ENCODE data around the gene LACTBL1. TPM values are rescaled to one million over a fixed set of nuclear protein-coding genes. Genes with fewer than 3 reads are reported as not detected.

The LACTBL1 gene
- total and polyA plus RNA-seq, 2 of the 4 experiments (the other 2 are of a cell fraction), result not detected

- intact Hi-C loops (cut with micrococcal nuclease), result no loop called here
- peaks cover 31% of the 10 kb centered on the region for H3K36me3 ChIP-seq (ENCODE audit: control insufficient read depth, insufficient read depth, low read length)
- no peaks in the 10 kb centered on the region for H3K9me3 ChIP-seq (ENCODE audit: control insufficient read depth, insufficient read depth, low read length)
- H4K91ac ChIP-seq (ENCODE audit: insufficient read depth, low read depth, low read length), result no peak overlapping the region
- TF ChIP-seq RAD21 (IDR thresholded peaks at IDR 0.05; ENCODE audit: low read length), result no peak
- no peak for TF ChIP-seq RCOR1 (IDR thresholded peaks at IDR 0.05; ENCODE audit: insufficient replicate concordance, low read length)
- DNase-seq (no peak), ATAC-seq (ENCODE audit: low read depth) (no peak)
- H3K4me1 ChIP-seq (ENCODE audit: control insufficient read depth, insufficient read depth, low read length), result peaks cover 6% of the 10 kb centered on the region
- H2BK120ac ChIP-seq (ENCODE audit: low read depth, low read length), result no peak overlapping the region
- H3K79me1 ChIP-seq (ENCODE audit: low read depth in 1 of 2, low read length in 2 of 2), result no peaks in the 10 kb centered on the region
- no peak overlapping the region for H3K18ac ChIP-seq (ENCODE audit: low read depth, low read length)
- H3K23ac ChIP-seq (ENCODE audit: low read depth, low read length), result no peak overlapping the region
- no peak overlapping the region for H3K4me3 ChIP-seq (ENCODE audit: insufficient read depth, low read depth, low read length)
- H2BK15ac ChIP-seq (ENCODE audit: low read depth, low read length), result no peak overlapping the region
- H3K9ac ChIP-seq (ENCODE audit: low read depth, low read length), result no peak overlapping the region
- dilution Hi-C loops (cut with HindIII; ENCODE audit: low sequenced_read_pairs, unreplicated experiment), result no loop called here
- H2AK5ac ChIP-seq (ENCODE audit: low read depth, low read length), result no peak overlapping the region
- no peaks in the 10 kb centered on the region for H3K27me3 ChIP-seq (ENCODE audit: control insufficient read depth, insufficient read depth, low read length)
- H2BK20ac ChIP-seq (ENCODE audit: low read depth, low read length), result no peak overlapping the region
- no peak overlapping the region for H3K56ac ChIP-seq (ENCODE audit: extremely low read depth, insufficient read depth, low read length)
- H3K4ac ChIP-seq (ENCODE audit: low read depth, low read length), result no peak overlapping the region
- H4K8ac ChIP-seq (ENCODE audit: low read depth in 2 of 2, low read length in 2 of 2), result no peak overlapping the region
- in situ Hi-C loops (cut with MboI; ENCODE audit: low sequenced_read_pairs), result no loop called here
- H4K20me1 ChIP-seq (ENCODE audit: insufficient read depth, low read length), result no peaks in the 10 kb centered on the region; the same call in 1 of the 2 replicates
- H3K14ac ChIP-seq (replicated peaks; ENCODE audit: low read depth, low read length), result no peak overlapping the region
- no peak overlapping the region for H3K27ac ChIP-seq (ENCODE audit: insufficient read depth, low read length)
- no peak overlapping the region for H4K5ac ChIP-seq (ENCODE audit: low read depth, low read length)
- H3K4me2 ChIP-seq (ENCODE audit: low read depth, low read length), result no peak overlapping the region
- H2AFZ ChIP-seq (replicated peaks; ENCODE audit: low read length, poor library complexity), result no peak overlapping the region
- POLR2A ChIA-PET (ENCODE audit: unreplicated experiment), result no interaction called here
- 0 out of 2 replicates have a peak, but pooled peaks cover 7% of the 10 kb centered on the region for H3K9me1 ChIP-seq (ENCODE audit: insufficient read depth, low read length)
- no TSS peak for BruUV-seq (replicated peaks)
- no peak overlapping the region for H2BK5ac ChIP-seq (ENCODE audit: low read depth, low read length, poor library complexity, severe bottlenecking)
- no peak overlapping the region for H2AK9ac ChIP-seq (replicated peaks; ENCODE audit: low read depth, low read length, poor library complexity)
- WGBS, 2 experiments (ENCODE audit: extremely low coverage in 2 of 2, insufficient read length in 1 of 2), result 100% methylated on average over 3 of the region's 7 CpGs; no CpG with 5 or more reads in 1 of the 2 experiments
- CTCF ChIA-PET, result no interaction called here
Observed at GRCh38 chr1:22915231-22915630, 57.4 kb downstream of the LACTBL1 start.
